ENCODE data around the gene C4BPA.

Gene C4BPA

GRCh38 chr1:207102146-207102545, 1.9 kb upstream of the C4BPA start:
- Mint-ChIP-seq H3K4me1 (peaks cover 9% of the 10 kb centered on the region), H3K9me3 (peaks cover 3% of the 10 kb centered on the region), H3K27ac (peak overlapping the region in 2 of 3 experiments; percentile 11 to 21), H3K4me3 (no peak overlapping the region), H3K36me3 (ENCODE audit: low read depth) (no peaks in the 10 kb centered on the region), H3K27me3 (ENCODE audit: low read depth) (no peaks in the 10 kb centered on the region)
- no peak for TF ChIP-seq CTCF (IDR thresholded peaks at IDR 0.05; ENCODE audit: unreplicated experiment in 3 of 3)

- H3K36me3 Mint-ChIP-seq (ENCODE audit: low read depth), result no peaks in the 10 kb centered on the region
- no peak overlapping the region for H3K27ac Mint-ChIP-seq
- no peak overlapping the region for H3K4me3 Mint-ChIP-seq
- H3K27me3 Mint-ChIP-seq (ENCODE audit: low read depth), result peaks cover 1% of the 10 kb centered on the region
- no peak for TF ChIP-seq CTCF (IDR thresholded peaks at IDR 0.05; ENCODE audit: unreplicated experiment in 3 of 3)
- H3K4me1 Mint-ChIP-seq, result peaks cover 11% of the 10 kb centered on the region
- peaks cover 3% of the 10 kb centered on the region for H3K9me3 Mint-ChIP-seq
These were observed 1.4 kb upstream of the C4BPA start for GRCh38 chr1:207102659-207103058.

GRCh38 chr1:207109004-207109403, 5.0 kb downstream of the C4BPA start:
- Mint-ChIP-seq H3K27me3 (ENCODE audit: low read depth) (peaks cover 4% of the 10 kb centered on the region), H3K4me3 (no peak overlapping the region), H3K4me1 (peaks cover 25% of the 10 kb centered on the region), H3K9me3 (no peaks in the 10 kb centered on the region), H3K27ac (no peak overlapping the region), H3K36me3 (ENCODE audit: low read depth) (no peaks in the 10 kb centered on the region)
- TF ChIP-seq CTCF (IDR thresholded peaks at IDR 0.05; ENCODE audit: unreplicated experiment in 3 of 3), result no peak

GRCh38 chr1:207112616-207113296, 8.7 kb downstream of the C4BPA start:
- TF ChIP-seq CTCF (IDR thresholded peaks at IDR 0.05; ENCODE audit: unreplicated experiment in 3 of 3), result no peak
- no peaks in the 10 kb centered on the region for H3K36me3 Mint-ChIP-seq (ENCODE audit: low read depth)
- peak overlapping the region; percentile 41 to 82 (median 58) for H3K27ac Mint-ChIP-seq
- H3K27me3 Mint-ChIP-seq (ENCODE audit: low read depth), result peaks cover 2% of the 10 kb centered on the region
- H3K4me1 Mint-ChIP-seq, result peaks cover 23% of the 10 kb centered on the region
- no peaks in the 10 kb centered on the region for H3K9me3 Mint-ChIP-seq
- H3K4me3 Mint-ChIP-seq, result no peak overlapping the region

- no peak for TF ChIP-seq CTCF (IDR thresholded peaks at IDR 0.05; ENCODE audit: unreplicated experiment in 3 of 3)
These were observed 11.2 kb downstream of the C4BPA start for GRCh38 chr1:207115269-207115668.

GRCh38 chr1:207124389-207124788, 20.4 kb downstream of the C4BPA start:
- Mint-ChIP-seq H3K4me1 (no peaks in the 10 kb centered on the region), H3K27me3 (ENCODE audit: low read depth) (no peaks in the 10 kb centered on the region), H3K27ac (no peak overlapping the region), H3K36me3 (ENCODE audit: low read depth) (peaks cover 9% of the 10 kb centered on the region), H3K9me3 (peaks cover 21% of the 10 kb centered on the region), H3K4me3 (no peak overlapping the region)
- TF ChIP-seq CTCF (IDR thresholded peaks at IDR 0.05; ENCODE audit: unreplicated experiment in 3 of 3), result no peak

More at GRCh38 chr1:207115269-207115668, 11.2 kb downstream of the C4BPA start:
- Mint-ChIP-seq H3K27ac (no peak overlapping the region), H3K4me1 (peaks cover 16% of the 10 kb centered on the region), H3K27me3 (ENCODE audit: low read depth) (no peaks in the 10 kb centered on the region), H3K4me3 (no peak overlapping the region), H3K36me3 (ENCODE audit: low read depth) (no peaks in the 10 kb centered on the region), H3K9me3 (no peaks in the 10 kb centered on the region)

All from nephron (organoid).